Epithelial cell of esophagus (primary cell): Measurements from ENCODE around the gene EEF2K.
A peak's percentile ranks its signal among the peaks of the same experiment; 100 is the strongest.

ENCODE experiments used
- DNase-seq: peaks from one replicate; pipeline ENCODE4 v3.0.0; 2010; ENCODE audit warnings: low read depth
- H3K4me3 ChIP-seq: 2 replicates; pipeline ENCODE4 v1.5.1; 2011; ENCODE audit warnings: mild to moderate bottlenecking, low read length, control low read depth
- CTCF ChIP-seq: IDR thresholded peaks from 2 replicates; pipeline ENCODE4 v1.5.1; 2011; ENCODE audit warnings: low read depth, mild to moderate bottlenecking, low read length, control low read depth, inconsistent platforms; ENCODE audit not compliant: insufficient read depth; ENCODE audit errors: missing control alignments

Gene EEF2K

GRCh38 chr16:22189473-22190080 lies 16.5 kb upstream of the EEF2K start:
- no peak for TF ChIP-seq CTCF
- DNase-seq, result no peak
- peak overlapping the region; percentile 49 for H3K4me3 ChIP-seq

- peak overlapping the region; percentile 49 for H3K4me3 ChIP-seq
Measured at GRCh38 chr16:22190081-22190775, 15.8 kb upstream of the EEF2K start.

GRCh38 chr16:22190776-22191531 lies 15.1 kb upstream of the EEF2K start:
- DNase-seq, result peak; percentile 100
- peak overlapping the region; percentile 72 for H3K4me3 ChIP-seq
- no peak for TF ChIP-seq CTCF

More at GRCh38 chr16:22190081-22190775, 15.8 kb upstream of the EEF2K start:
- DNase-seq, result peak; percentile 99
- TF ChIP-seq CTCF, result no peak

GRCh38 chr16:22191532-22192260 lies 14.4 kb upstream of the EEF2K start:
- no peak for TF ChIP-seq CTCF
- no peak for DNase-seq
- peak overlapping the region; percentile 72 for H3K4me3 ChIP-seq

- peak overlapping the region; percentile 72 for H3K4me3 ChIP-seq
- TF ChIP-seq CTCF, result no peak
- DNase-seq, result peak; percentile 53
Measured at GRCh38 chr16:22192261-22193062, 13.6 kb upstream of the EEF2K start.

- no peak for DNase-seq
- H3K4me3 ChIP-seq, result no peak overlapping the region
- no peak for TF ChIP-seq CTCF
Measured at GRCh38 chr16:22193063-22193411, 13.0 kb upstream of the EEF2K start.
